GM13977 (cell line): ENCODE measurements around the gene CACNA2D4.

Source experiments
- DNase-seq: peaks from one replicate; pipeline ENCODE4 v3.0.0; 2012; ENCODE audit warnings: low spot score
- in situ Hi-C: fragments of 300-500 bp; cut with MboI; formaldehyde crosslinking; loops from one replicate; pipeline ENCODE4 v1.12.0; 2022; ENCODE audit warnings: low sequenced_read_pairs, low pct_unique_long_range_greater_than_20kb, mixed read lengths, inconsistent platforms; ENCODE audit not compliant: unreplicated experiment
- TF ChIP-seq, protein P1 (sequence below): IDR thresholded peaks from 2 replicates; pipeline ENCODE4 v1.5.1; 2012; ENCODE audit warnings: mild to moderate bottlenecking, control low read depth; ENCODE audit not compliant: insufficient read depth; ENCODE audit errors: extremely low read depth, missing control alignments

The CACNA2D4 gene

DNA sequence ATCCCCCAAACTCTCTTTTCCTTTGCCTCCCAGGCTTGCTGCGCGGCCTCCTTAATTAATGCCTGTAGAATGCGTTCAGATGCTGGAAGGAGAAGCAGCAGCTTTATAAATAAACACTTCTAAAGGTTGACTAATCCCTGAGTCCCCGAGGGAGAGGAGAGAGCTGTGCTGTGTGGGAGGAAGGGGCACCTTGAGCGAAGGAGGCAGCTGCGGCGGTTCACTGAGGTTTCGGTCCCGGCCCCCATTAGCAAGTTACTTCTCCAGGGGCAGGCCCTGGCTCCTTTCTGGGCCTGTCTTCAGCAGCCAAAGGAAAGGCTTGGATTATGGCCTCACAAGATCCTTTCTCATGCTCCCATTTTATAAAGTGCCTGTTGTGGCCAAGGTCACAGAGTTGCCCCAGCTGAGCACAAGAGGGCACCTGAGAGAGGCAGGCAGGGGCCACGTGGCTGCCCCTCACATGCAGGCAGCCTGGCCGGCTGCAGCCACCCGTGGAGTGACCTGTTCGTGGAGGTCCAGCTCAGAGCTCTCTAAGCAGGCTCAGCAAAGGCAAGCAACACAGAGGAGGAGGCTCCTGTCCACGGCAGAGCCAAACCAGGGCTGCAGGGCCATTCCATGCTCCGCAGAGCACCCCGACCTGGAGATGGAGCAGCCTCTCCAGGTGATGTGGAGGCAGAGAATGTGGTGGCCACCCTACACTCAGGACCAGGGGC is 15.0 kb upstream of the CACNA2D4 start:
- TF ChIP-seq, protein P1, sequence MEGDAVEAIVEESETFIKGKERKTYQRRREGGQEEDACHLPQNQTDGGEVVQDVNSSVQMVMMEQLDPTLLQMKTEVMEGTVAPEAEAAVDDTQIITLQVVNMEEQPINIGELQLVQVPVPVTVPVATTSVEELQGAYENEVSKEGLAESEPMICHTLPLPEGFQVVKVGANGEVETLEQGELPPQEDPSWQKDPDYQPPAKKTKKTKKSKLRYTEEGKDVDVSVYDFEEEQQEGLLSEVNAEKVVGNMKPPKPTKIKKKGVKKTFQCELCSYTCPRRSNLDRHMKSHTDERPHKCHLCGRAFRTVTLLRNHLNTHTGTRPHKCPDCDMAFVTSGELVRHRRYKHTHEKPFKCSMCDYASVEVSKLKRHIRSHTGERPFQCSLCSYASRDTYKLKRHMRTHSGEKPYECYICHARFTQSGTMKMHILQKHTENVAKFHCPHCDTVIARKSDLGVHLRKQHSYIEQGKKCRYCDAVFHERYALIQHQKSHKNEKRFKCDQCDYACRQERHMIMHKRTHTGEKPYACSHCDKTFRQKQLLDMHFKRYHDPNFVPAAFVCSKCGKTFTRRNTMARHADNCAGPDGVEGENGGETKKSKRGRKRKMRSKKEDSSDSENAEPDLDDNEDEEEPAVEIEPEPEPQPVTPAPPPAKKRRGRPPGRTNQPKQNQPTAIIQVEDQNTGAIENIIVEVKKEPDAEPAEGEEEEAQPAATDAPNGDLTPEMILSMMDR, result no peak
- in situ Hi-C loops, result loop anchor here (10.0 kb wide), 1 partner anchor 279 kb away; no protein-coding TSS in a partner anchor
- peak; percentile 74 for DNase-seq

DNA sequence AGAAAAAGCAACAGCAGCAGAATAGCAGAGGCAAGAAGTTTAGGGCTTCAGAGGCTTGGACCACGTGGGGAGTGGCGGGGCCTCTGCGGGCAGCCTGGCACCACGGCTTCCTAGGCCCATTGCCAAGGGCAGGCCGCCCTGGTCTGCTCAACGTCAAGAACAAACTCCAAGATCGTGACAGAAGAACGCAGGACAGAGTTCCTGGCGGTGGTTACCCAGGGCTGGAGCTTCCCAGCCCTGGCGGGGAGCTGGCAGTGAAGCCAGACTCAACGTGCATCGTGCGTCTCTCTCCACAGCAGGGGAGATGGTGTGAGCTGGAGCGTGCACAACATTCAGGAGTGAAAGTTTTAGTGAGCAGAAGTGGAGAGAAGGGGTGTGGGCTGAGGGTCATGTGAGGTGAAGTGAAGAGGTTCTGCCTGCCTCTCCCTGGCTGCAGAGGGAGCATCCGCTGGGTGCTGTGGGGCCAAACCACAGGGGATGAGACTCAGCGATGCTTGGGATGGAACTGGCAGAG is 13.9 kb upstream of the CACNA2D4 start:
- DNase-seq, result peak; percentile 40
- TF ChIP-seq, protein P1, result no peak
- in situ Hi-C loops, result loop anchor here (10.0 kb wide), 1 partner anchor 278 kb away; no protein-coding TSS in a partner anchor

DNA sequence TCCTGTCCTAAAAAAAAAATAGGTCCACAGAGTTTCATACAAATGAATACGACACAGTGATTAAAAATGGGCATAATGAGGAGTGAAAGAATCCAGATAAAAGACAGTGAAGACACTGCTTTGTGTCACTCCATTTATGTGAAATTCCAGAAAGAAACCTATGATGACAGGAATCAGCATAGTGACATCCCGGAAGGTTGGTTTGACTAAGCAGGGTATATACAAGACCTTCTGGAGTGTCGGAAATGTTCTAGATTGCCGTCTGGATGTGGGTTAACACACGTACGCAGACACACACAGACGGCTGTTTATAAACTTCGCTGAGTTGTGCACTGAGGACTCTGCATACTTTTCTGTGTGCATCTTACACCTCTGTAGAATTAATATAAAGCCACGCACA is 13.2 kb upstream of the CACNA2D4 start:
- TF ChIP-seq, protein P1, result no peak
- no peak for DNase-seq
- in situ Hi-C loops, result loop anchor here (10.0 kb wide), 1 partner anchor 277 kb away; no protein-coding TSS in a partner anchor

DNA sequence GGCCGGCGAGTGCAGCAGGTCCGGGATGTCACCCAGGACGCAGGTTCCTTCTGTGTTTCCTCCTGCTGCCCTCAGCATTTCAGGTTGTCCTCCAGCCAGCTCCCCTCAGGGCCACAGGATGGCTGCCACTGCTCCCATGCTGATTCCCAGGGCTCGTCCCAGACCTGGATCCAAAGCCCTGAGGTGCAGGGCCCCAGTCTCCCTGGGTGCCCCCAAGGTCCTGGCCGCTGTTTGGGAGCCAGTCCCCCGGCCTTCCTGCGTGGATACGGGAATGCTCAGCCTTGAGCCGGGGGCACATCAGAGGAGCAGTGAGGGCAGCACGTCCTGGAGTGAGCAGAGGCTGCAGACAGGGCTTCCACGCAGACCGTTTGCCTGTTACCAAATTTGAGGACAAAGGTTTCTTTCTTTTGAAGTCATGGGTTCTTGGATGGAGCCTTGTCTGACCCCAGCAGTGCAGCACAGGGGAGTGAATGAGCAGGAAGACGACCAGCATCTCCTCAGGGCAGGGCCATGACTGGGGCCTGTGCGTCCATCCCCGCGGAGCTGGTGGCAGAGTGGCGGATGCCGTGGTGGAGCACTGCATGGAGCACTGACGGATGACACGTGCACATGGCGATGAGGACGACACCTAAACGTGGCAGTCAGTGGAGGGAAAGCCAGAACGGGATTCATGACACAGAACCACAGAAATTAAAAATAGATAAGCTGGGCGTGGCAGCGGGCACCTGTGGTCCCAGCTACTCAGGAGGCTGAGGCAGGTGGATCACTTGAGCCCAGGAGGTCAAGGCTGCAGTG is 12.5 kb upstream of the CACNA2D4 start:
- TF ChIP-seq, protein P1, result no peak
- DNase-seq, result no peak
- in situ Hi-C loops, result loop anchor here (10.0 kb wide), 1 partner anchor 276 kb away; no protein-coding TSS in a partner anchor

DNA sequence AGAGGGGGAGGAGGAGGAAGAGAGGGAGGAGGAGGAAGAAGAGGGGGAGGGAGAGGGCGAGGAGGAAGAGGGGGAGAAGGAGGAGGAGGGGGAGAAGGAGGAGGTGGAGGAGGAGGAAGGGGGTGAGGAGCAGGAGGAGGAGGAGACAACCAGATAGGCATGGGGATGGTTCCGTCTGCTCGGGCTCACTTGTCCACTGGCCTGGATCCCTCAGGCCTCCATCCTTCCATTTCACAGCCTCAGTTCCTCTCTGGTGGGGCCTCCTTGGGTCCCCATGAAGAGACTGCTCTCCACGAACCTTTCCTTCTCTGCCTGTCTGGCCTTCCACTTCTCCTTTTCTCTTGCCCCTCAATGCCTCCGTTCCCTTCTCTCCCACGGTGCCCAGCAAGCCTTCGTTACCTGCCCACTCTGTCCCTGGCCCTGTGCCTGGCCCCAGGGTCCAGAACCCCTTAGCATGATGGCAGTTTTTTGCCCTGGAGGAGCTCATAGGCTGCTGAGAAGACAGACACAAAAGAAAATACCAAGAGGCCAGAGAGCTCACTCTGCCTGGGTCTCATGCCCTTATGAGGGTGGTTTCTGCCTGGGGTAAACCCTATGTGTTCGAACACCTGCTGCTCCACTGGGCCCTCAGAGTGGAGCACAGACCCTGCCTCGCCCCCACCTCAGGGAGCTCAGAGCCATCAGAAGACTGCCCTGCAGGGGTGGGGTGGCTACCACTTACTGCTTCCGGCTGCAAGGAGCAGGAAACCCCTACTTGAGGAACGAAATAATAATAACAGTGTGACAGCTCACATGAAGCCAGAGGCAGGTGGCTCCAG is 11.7 kb upstream of the CACNA2D4 start:
- TF ChIP-seq, protein P1, result no peak
- in situ Hi-C loops, result loop anchor here (10.0 kb wide), 1 partner anchor 275 kb away; no protein-coding TSS in a partner anchor
- DNase-seq, result no peak
